ENCODE results near the gene WDR90.

DNA sequence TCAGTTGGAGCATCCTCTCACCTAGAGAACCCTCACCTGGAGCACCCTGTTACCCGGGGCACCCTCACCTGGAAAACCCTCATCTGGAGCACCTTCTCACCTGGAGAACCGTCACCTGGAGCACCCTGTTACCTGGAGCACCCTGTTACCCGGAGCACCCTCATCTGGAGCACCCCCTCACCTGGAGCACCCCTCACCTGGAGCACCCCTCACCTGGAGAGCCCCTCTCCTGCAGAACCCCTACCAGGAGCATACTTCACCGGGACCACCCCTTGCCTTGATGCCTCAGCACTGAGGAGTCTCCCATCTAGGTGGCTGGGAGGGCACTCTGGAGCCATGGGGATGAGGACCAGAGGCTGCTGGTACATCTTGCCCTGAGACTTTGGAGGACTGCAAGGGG, 59.8 kb downstream of the WDR90 start:
- TF ChIP-seq, protein P1, sequence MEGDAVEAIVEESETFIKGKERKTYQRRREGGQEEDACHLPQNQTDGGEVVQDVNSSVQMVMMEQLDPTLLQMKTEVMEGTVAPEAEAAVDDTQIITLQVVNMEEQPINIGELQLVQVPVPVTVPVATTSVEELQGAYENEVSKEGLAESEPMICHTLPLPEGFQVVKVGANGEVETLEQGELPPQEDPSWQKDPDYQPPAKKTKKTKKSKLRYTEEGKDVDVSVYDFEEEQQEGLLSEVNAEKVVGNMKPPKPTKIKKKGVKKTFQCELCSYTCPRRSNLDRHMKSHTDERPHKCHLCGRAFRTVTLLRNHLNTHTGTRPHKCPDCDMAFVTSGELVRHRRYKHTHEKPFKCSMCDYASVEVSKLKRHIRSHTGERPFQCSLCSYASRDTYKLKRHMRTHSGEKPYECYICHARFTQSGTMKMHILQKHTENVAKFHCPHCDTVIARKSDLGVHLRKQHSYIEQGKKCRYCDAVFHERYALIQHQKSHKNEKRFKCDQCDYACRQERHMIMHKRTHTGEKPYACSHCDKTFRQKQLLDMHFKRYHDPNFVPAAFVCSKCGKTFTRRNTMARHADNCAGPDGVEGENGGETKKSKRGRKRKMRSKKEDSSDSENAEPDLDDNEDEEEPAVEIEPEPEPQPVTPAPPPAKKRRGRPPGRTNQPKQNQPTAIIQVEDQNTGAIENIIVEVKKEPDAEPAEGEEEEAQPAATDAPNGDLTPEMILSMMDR (IDR thresholded peaks at IDR 0.05), result no peak
- no peak for TF ChIP-seq POLR2A (IDR thresholded peaks at IDR 0.05)
